Astrocyte (in vitro differentiated cells and primary cell): ENCODE data around the gene KDM2B. TPM values are rescaled to one million over a fixed set of nuclear protein-coding genes. Genes with fewer than 3 reads are reported as not detected.

Experiments
- DNase-seq: peaks from one replicate; pipeline ENCODE4 v3.0.0-alpha.2; 2010; ENCODE audit warnings: low read depth
- FAIRE-seq: peaks from 2 replicates; lab custom pipeline; 2011; peaks lifted over from hg19 to GRCh38; lab: Jason Lieb, UNC
- H2AFZ ChIP-seq: 2 replicates; pipeline ENCODE4 v1.6.0; 2012; ENCODE audit warnings: low read depth, low read length, inconsistent platforms
- H3K27ac ChIP-seq: 2 replicates; pipeline ENCODE4 v1.5.1; 2011; ENCODE audit warnings: low read depth, low read length, inconsistent platforms
- H3K27me3 ChIP-seq: 2 replicates; pipeline ENCODE4 v1.6.0; 2011; ENCODE audit warnings: low read length, inconsistent platforms; ENCODE audit not compliant: insufficient read depth
- H3K36me3 ChIP-seq: 2 replicates; pipeline ENCODE4 v1.5.1; 2011; ENCODE audit warnings: low read length, inconsistent platforms; ENCODE audit not compliant: insufficient read depth
- H3K4me1 ChIP-seq: 2 replicates; pipeline ENCODE4 v1.5.1; 2011; ENCODE audit warnings: low read length, inconsistent platforms; ENCODE audit not compliant: insufficient read depth
- H3K4me2 ChIP-seq: 2 replicates; pipeline ENCODE4 v1.6.0; 2012; ENCODE audit warnings: low read length, inconsistent platforms
- H3K4me3 ChIP-seq: 2 replicates; pipeline ENCODE4 v1.5.1; 2011; ENCODE audit warnings: low read depth, mild to moderate bottlenecking, low read length, inconsistent platforms; ENCODE audit not compliant: insufficient read depth
- H3K79me2 ChIP-seq: 2 replicates; pipeline ENCODE4 v1.6.0; 2012; ENCODE audit warnings: mild to moderate bottlenecking, low read length, inconsistent platforms; ENCODE audit not compliant: insufficient read depth
- H3K9ac ChIP-seq: 2 replicates; pipeline ENCODE4 v1.6.0; 2012; ENCODE audit warnings: mild to moderate bottlenecking, low read length, inconsistent platforms
- H3K9me3 ChIP-seq: 2 replicates; pipeline ENCODE4 v1.5.1; 2012; ENCODE audit warnings: low read depth, mild to moderate bottlenecking, low read length, inconsistent platforms; ENCODE audit not compliant: insufficient read depth
- H4K20me1 ChIP-seq: 2 replicates; pipeline ENCODE4 v1.6.0; 2012; ENCODE audit warnings: low read length, inconsistent platforms; ENCODE audit not compliant: insufficient read depth
- H3K27ac Mint-ChIP-seq: one replicate; pipeline ENCODE4 v1.8.0; 2021; ENCODE audit warnings: mild to moderate bottlenecking, mixed read lengths; ENCODE audit not compliant: unreplicated experiment
- H3K27me3 Mint-ChIP-seq: one replicate; pipeline ENCODE4 v1.8.0; 2021; ENCODE audit warnings: low read depth, mixed read lengths; ENCODE audit not compliant: unreplicated experiment
- H3K36me3 Mint-ChIP-seq: one replicate; pipeline ENCODE4 v1.8.0; 2021; ENCODE audit warnings: low read depth, mixed read lengths; ENCODE audit not compliant: unreplicated experiment
- H3K4me1 Mint-ChIP-seq: one replicate; pipeline ENCODE4 v1.8.0; 2021; ENCODE audit warnings: low read depth, mixed read lengths; ENCODE audit not compliant: unreplicated experiment
- H3K4me3 Mint-ChIP-seq: one replicate; pipeline ENCODE4 v1.8.0; 2021; ENCODE audit warnings: mild to moderate bottlenecking, moderate library complexity, mixed read lengths; ENCODE audit not compliant: unreplicated experiment
- H3K9me3 Mint-ChIP-seq: one replicate; pipeline ENCODE4 v1.8.0; 2021; ENCODE audit warnings: mild to moderate bottlenecking, mixed read lengths; ENCODE audit not compliant: unreplicated experiment
- EZH2 ChIP-seq: IDR thresholded peaks from 2 replicates; pipeline ENCODE4 v1.6.1; 2012; ENCODE audit warnings: mild to moderate bottlenecking, low read length, inconsistent platforms; ENCODE audit not compliant: insufficient read depth
- total RNA-seq: library from RNA; stranded (reverse); gene quantifications from 2 replicates; pipeline ENCODE4 v1.2.1, GENCODE V29; 2021
- TF ChIP-seq, protein P1 (sequence below): IDR thresholded peaks from 2 replicates; pipeline ENCODE4 v1.5.1; 2011; ENCODE audit warnings: low read depth, mild to moderate bottlenecking, inconsistent platforms, low read length, moderate library complexity; ENCODE audit not compliant: insufficient read depth

Gene KDM2B
- total RNA-seq, 1 donor from 2014 or later: 23.4 TPM

DNA sequence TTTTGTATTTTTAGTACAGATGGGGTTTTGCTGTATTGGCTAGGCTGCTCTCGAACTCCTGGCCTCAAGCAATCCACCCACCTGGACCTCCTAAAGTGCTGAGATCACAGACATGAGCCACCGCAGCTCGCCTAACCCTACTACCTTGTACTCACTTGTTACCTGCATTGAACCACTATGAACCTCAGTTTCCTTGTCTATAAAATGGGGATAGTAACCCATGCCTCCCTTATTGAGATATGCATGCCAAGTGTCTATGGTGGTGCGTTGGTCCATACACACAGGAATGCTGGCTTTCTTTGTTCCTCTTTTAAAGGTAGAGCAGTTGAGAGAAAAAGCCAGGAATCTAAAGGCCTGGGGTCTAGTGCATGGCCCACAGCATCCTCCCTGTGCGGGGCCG lies 40.9 kb downstream of the KDM2B start:
- no peak overlapping the region for H3K9ac ChIP-seq
- H3K79me2 ChIP-seq: no peaks in the 10 kb centered on the region
- Mint-ChIP-seq H3K27ac (no peak overlapping the region), H3K4me3 (no peak overlapping the region), H3K36me3 (peaks cover 6% of the 10 kb centered on the region), H3K27me3 (peaks cover 9% of the 10 kb centered on the region), H3K9me3 (no peaks in the 10 kb centered on the region), H3K4me1 (peaks cover 6% of the 10 kb centered on the region)
- no peak overlapping the region for H2AFZ ChIP-seq
- H3K36me3 ChIP-seq: no peaks in the 10 kb centered on the region
- no peak for DNase-seq
- H4K20me1 ChIP-seq: peaks cover 19% of the 10 kb centered on the region
- H3K27me3 ChIP-seq: no peaks in the 10 kb centered on the region
- no peak overlapping the region for H3K27ac ChIP-seq
- H3K4me2 ChIP-seq: no peak overlapping the region
- H3K9me3 ChIP-seq: no peaks in the 10 kb centered on the region
- TF ChIP-seq EZH2: no peak
- TF ChIP-seq, protein P1, sequence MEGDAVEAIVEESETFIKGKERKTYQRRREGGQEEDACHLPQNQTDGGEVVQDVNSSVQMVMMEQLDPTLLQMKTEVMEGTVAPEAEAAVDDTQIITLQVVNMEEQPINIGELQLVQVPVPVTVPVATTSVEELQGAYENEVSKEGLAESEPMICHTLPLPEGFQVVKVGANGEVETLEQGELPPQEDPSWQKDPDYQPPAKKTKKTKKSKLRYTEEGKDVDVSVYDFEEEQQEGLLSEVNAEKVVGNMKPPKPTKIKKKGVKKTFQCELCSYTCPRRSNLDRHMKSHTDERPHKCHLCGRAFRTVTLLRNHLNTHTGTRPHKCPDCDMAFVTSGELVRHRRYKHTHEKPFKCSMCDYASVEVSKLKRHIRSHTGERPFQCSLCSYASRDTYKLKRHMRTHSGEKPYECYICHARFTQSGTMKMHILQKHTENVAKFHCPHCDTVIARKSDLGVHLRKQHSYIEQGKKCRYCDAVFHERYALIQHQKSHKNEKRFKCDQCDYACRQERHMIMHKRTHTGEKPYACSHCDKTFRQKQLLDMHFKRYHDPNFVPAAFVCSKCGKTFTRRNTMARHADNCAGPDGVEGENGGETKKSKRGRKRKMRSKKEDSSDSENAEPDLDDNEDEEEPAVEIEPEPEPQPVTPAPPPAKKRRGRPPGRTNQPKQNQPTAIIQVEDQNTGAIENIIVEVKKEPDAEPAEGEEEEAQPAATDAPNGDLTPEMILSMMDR: no peak
- peaks cover 26% of the 10 kb centered on the region for H3K4me1 ChIP-seq
- no peak overlapping the region for H3K4me3 ChIP-seq
- no peak for FAIRE-seq

DNA sequence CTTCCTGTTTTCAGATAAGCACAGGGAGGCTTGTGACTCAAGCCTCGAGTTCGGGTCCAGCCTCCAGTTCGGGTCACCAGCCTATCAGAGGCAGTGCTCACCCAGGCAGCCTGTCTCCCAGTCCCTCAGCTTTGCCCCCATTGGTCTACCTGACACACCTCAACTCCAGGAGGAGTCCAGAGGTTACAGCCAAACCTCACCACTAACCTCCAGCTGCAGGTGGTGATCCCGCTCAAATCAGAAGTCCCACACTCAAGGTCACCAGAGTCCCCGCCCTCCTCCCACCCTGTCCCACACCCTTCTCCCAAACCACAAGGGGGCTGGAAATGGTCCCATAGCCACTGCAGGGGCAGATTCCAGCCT lies 42.1 kb downstream of the KDM2B start:
- H3K9me3 Mint-ChIP-seq: no peaks in the 10 kb centered on the region
- no peak for FAIRE-seq

More for the DNA sequence above, 42.1 kb downstream of the KDM2B start:
- Histone ChIP-seq H3K9me3 (no peaks in the 10 kb centered on the region), H3K4me2 (peak overlapping the region; percentile 85), H2AFZ (no peak overlapping the region), H3K4me3 (no peak overlapping the region), H3K4me1 (peaks cover 26% of the 10 kb centered on the region), H3K9ac (no peak overlapping the region), H3K79me2 (no peaks in the 10 kb centered on the region), H3K36me3 (no peaks in the 10 kb centered on the region), H3K27me3 (no peaks in the 10 kb centered on the region), H3K27ac (no peak overlapping the region), H4K20me1 (peaks cover 22% of the 10 kb centered on the region)
- Mint-ChIP-seq H3K4me1 (peaks cover 6% of the 10 kb centered on the region), H3K27me3 (peaks cover 9% of the 10 kb centered on the region), H3K4me3 (peak overlapping the region; percentile 79), H3K27ac (peak overlapping the region; percentile 47), H3K36me3 (peaks cover 7% of the 10 kb centered on the region)
- TF ChIP-seq, protein P1: no peak
- TF ChIP-seq EZH2: no peak
- peak; percentile 7 for DNase-seq
